Keratinocyte (primary cell): ENCODE data around the gene TMEM132D. TPM values are rescaled to one million over a fixed set of nuclear protein-coding genes. Genes with fewer than 3 reads are reported as not detected.

ENCODE experiments used
- DNase-seq: peaks from one replicate; pipeline ENCODE4 v3.0.0-alpha.2; 2011; ENCODE audit warnings: low read depth, missing footprints, low spot score
- FAIRE-seq: peaks from 2 replicates; lab custom pipeline; 2011; peaks lifted over from hg19 to GRCh38; lab: Jason Lieb, UNC
- H2AFZ ChIP-seq: 2 replicates; pipeline ENCODE4 v1.6.0; 2012; ENCODE audit warnings: low read length, control low read depth, inconsistent platforms; ENCODE audit not compliant: control insufficient read depth
- H3K27ac ChIP-seq: 2 replicates; pipeline ENCODE4 v1.5.1; 2011; ENCODE audit warnings: low read length; ENCODE audit not compliant: control insufficient read depth, insufficient read depth
- H3K27me3 ChIP-seq: 3 replicates; pipeline ENCODE4 v1.6.0; 2011; ENCODE audit warnings: low read length; ENCODE audit not compliant: control insufficient read depth, insufficient read depth; ENCODE audit errors: extremely low read depth
- H3K36me3 ChIP-seq, 2 experiments: 2 replicates in 1 of 2; 3 replicates in 1 of 2; pipeline ENCODE4 v1.5.1; 2011; ENCODE audit warnings: low read length in 2 of 2, mild to moderate bottlenecking in 1 of 2; ENCODE audit not compliant: control insufficient read depth in 2 of 2, insufficient read depth in 2 of 2; ENCODE audit errors: extremely low read depth in 1 of 2
- H3K4me1 ChIP-seq: 3 replicates; pipeline ENCODE4 v1.5.1; 2011; ENCODE audit warnings: low read length; ENCODE audit not compliant: control insufficient read depth, insufficient read depth; ENCODE audit errors: extremely low read depth
- H3K4me2 ChIP-seq: 3 replicates; pipeline ENCODE4 v1.6.0; 2011; ENCODE audit warnings: low read depth, low read length; ENCODE audit not compliant: control insufficient read depth, insufficient read depth; ENCODE audit errors: extremely low read depth
- H3K4me3 ChIP-seq, 3 experiments: fragments of 200-600 bp in 1 of 3; sonication (generic) in 1 of 3; 2 replicates in 2 of 3; 3 replicates in 1 of 3; pipeline ENCODE4 v1.5.1; 2011 to 2016; ENCODE audit warnings: low read length in 3 of 3, mild to moderate bottlenecking in 3 of 3, control low read depth in 2 of 3, inconsistent platforms in 1 of 3, low read depth in 1 of 3, mixed read lengths in 1 of 3, mixed run types in 1 of 3, moderate library complexity in 1 of 3; ENCODE audit not compliant: control insufficient read depth in 2 of 3, insufficient read depth in 2 of 3; ENCODE audit errors: extremely low read depth in 1 of 3
- H3K79me2 ChIP-seq: 2 replicates; pipeline ENCODE4 v1.6.0; 2012; ENCODE audit warnings: low read length; ENCODE audit not compliant: control insufficient read depth, insufficient read depth
- H3K9ac ChIP-seq: 3 replicates; pipeline ENCODE4 v1.6.0; 2011; ENCODE audit warnings: low read length; ENCODE audit not compliant: control insufficient read depth, insufficient read depth; ENCODE audit errors: extremely low read depth
- H3K9me1 ChIP-seq: 3 replicates; pipeline ENCODE4 v1.6.0; 2011; ENCODE audit warnings: low read length; ENCODE audit not compliant: control insufficient read depth, insufficient read depth; ENCODE audit errors: extremely low read depth
- H3K9me3 ChIP-seq: 2 replicates; pipeline ENCODE4 v1.5.1; 2012; ENCODE audit warnings: low read depth, low read length; ENCODE audit not compliant: control insufficient read depth
- H4K20me1 ChIP-seq: 3 replicates; pipeline ENCODE4 v1.6.0; 2011; ENCODE audit warnings: low read length; ENCODE audit not compliant: control insufficient read depth, insufficient read depth; ENCODE audit errors: extremely low read depth
- CTCF ChIP-seq, 3 experiments: IDR thresholded peaks in 1 of 3; conservative IDR thresholded peaks in 1 of 3; optimal IDR thresholded peaks in 1 of 3; 2 replicates in 2 of 3; 3 replicates in 1 of 3; pipeline versions ENCODE3 to v1.5.1; 2011; ENCODE audit warnings: low read length in 3 of 3, mild to moderate bottlenecking in 3 of 3, moderate library complexity in 2 of 3, control low read depth in 1 of 3, inconsistent platforms in 1 of 3; ENCODE audit not compliant: insufficient read depth in 2 of 3; ENCODE audit errors: extremely low read depth in 1 of 3
- EZH2 ChIP-seq: IDR thresholded peaks from one replicate; pipeline ENCODE4 v1.6.1; 2012; ENCODE audit warnings: inconsistent platforms, mild to moderate bottlenecking, low read length, moderate library complexity
- dilution Hi-C: fragments of 300-500 bp; cut with MboI; formaldehyde crosslinking; loops from one replicate; pipeline ENCODE4 v1.7.0; 2020; ENCODE audit warnings: low sequenced_read_pairs; ENCODE audit not compliant: extremely low pct_ligation_motif_present
- polyA plus RNA-seq, 5 experiments: library from polyadenylated mRNA; depleted of rRNA in 3 of 5; stranded (reverse) in 3 of 5; stranded (forward) in 1 of 5; unstranded in 1 of 5; fragments of >200 nt; gene quantifications; 1 replicate in 1 of 5; 2 replicates in 3 of 5; 3 replicates in 1 of 5; pipeline versions ENCODE4 v1.2.1 to v1.2.3, GENCODE V29; 2011 to 2012; ENCODE audit warnings: missing spikeins in 2 of 5, low read depth in 1 of 5, low replicate concordance in 1 of 5

The TMEM132D gene
- polyA plus RNA-seq, 1 donor (not counting 4 experiments of a cell fraction or from before 2014, with no cell fraction given): not detected

GRCh38 chr12:129109174-129110001, 794.4 kb downstream of the TMEM132D start:
- TF ChIP-seq CTCF (optimal IDR thresholded peaks at IDR 0.05 in 1 of 3, IDR thresholded peaks at IDR 0.05 in 1 of 3, conservative IDR thresholded peaks at IDR 0.05 in 1 of 3; ENCODE audit: extremely low read depth in 1 of 3, insufficient read depth in 2 of 3, low read length in 3 of 3) (no peak), EZH2 (no peak)
- no peak for FAIRE-seq

DNA sequence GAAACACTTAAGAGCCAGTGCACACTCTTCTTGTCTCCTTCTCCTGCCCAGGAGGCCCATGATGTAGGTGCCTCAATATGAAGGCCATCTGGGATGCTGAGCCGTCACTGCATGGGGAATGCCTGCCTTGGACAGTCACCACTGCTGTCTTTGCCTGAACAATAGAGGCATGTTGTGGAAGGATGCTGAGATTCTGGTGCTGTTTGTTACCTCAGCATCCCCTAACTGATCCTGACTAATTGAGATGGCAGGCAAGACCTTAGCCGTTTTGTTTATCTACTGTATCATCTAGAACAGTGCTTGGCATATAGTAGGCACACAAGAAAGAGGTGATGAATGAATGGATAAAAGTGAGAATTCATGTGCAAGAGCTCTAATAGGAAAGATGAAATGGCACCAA, 797.1 kb downstream of the TMEM132D start:
- H3K79me2 ChIP-seq: no peaks in the 10 kb centered on the region
- no peaks in the 10 kb centered on the region for H4K20me1 ChIP-seq
- peaks cover 3% of the 10 kb centered on the region for H3K9me3 ChIP-seq
- H3K9ac ChIP-seq: no peak overlapping the region
- H3K27me3 ChIP-seq: no peaks in the 10 kb centered on the region
- FAIRE-seq: no peak
- no peaks in the 10 kb centered on the region for H3K4me1 ChIP-seq
- H3K27ac ChIP-seq: no peak overlapping the region
- no peak for DNase-seq
- no peaks in the 10 kb centered on the region for H3K9me1 ChIP-seq
- H2AFZ ChIP-seq: no peak overlapping the region
- no peak for TF ChIP-seq EZH2
- no peak for TF ChIP-seq CTCF (optimal IDR thresholded peaks at IDR 0.05 in 1 of 3, IDR thresholded peaks at IDR 0.05 in 1 of 3, conservative IDR thresholded peaks at IDR 0.05 in 1 of 3; ENCODE audit: extremely low read depth in 1 of 3, insufficient read depth in 2 of 3, low read length in 3 of 3)
- H3K36me3 ChIP-seq: no peaks in the 10 kb centered on the region
- H3K4me2 ChIP-seq: no peak overlapping the region
- no peak overlapping the region for H3K4me3 ChIP-seq
- dilution Hi-C loops: no loop called here

More at GRCh38 chr12:129109174-129110001, 794.4 kb downstream of the TMEM132D start:
- Histone ChIP-seq H3K4me1 (no peaks in the 10 kb centered on the region), H2AFZ (no peak overlapping the region), H4K20me1 (no peaks in the 10 kb centered on the region), H3K4me3 (no peak overlapping the region), H3K9me1 (no peaks in the 10 kb centered on the region), H3K9ac (no peak overlapping the region), H3K27me3 (no peaks in the 10 kb centered on the region), H3K79me2 (no peaks in the 10 kb centered on the region), H3K9me3 (no peaks in the 10 kb centered on the region), H3K36me3 (no peaks in the 10 kb centered on the region), H3K4me2 (no peak overlapping the region), H3K27ac (no peak overlapping the region)
- no peak for DNase-seq
- dilution Hi-C loops: no loop called here
